HepG2 (cell line): ENCODE results near the gene DNTTIP2. TPM values are rescaled to one million over a fixed set of nuclear protein-coding genes. Genes with fewer than 3 reads are reported as not detected.
A peak's percentile ranks its signal among the peaks of the same experiment; 100 is the strongest.

Experiments
- AKNA ChIP-seq: sonication (generic); formaldehyde crosslinking; IDR thresholded peaks from 2 replicates; pipeline ENCODE4 v1.4.0; 2020; ENCODE audit warnings: missing genetic modification reagents, borderline replicate concordance
- BCLAF1 ChIP-seq: fragments of 450-650 bp; IDR thresholded peaks from 2 replicates; pipeline ENCODE4 v1.6.1; 2017; ENCODE audit warnings: mild to moderate bottlenecking
- CSRNP2 ChIP-seq: sonication (generic); formaldehyde crosslinking; conservative IDR thresholded peaks from 2 replicates; pipeline ENCODE4 v1.8.0; 2022; ENCODE audit warnings: low read depth, missing genetic modification reagents
- DPF2 ChIP-seq: sonication (generic); formaldehyde crosslinking; IDR thresholded peaks from 2 replicates; pipeline ENCODE4 v1.4.0; 2020; ENCODE audit warnings: mild to moderate bottlenecking, low read depth, missing genetic modification reagents, borderline replicate concordance
- FOXC1 ChIP-seq: sonication (generic); formaldehyde crosslinking; IDR thresholded peaks from 2 replicates; pipeline ENCODE4 v1.8.0; 2022; ENCODE audit warnings: mild to moderate bottlenecking, missing genetic modification reagents, borderline replicate concordance
- FOXO4 ChIP-seq: sonication (generic); formaldehyde crosslinking; conservative IDR thresholded peaks from 2 replicates; pipeline ENCODE4 v1.8.1; 2023; ENCODE audit warnings: missing genetic modification reagents
- HOXA7 ChIP-seq: sonication (generic); formaldehyde crosslinking; IDR thresholded peaks from 2 replicates; pipeline ENCODE4 v1.8.1; 2022; ENCODE audit warnings: mild to moderate bottlenecking, missing genetic modification reagents, moderate library complexity
- ISX ChIP-seq: sonication (generic); formaldehyde crosslinking; conservative IDR thresholded peaks from 2 replicates; pipeline ENCODE4 v1.5.0; 2020; ENCODE audit warnings: missing genetic modification reagents
- JARID2 ChIP-seq: sonication (generic); formaldehyde crosslinking; IDR thresholded peaks from 2 replicates; pipeline ENCODE4 v1.8.1; 2023; ENCODE audit warnings: missing genetic modification reagents, inconsistent platforms; ENCODE audit not compliant: insufficient replicate concordance
- KMT2B ChIP-seq: IDR thresholded peaks from 2 replicates; pipeline ENCODE4 v1.6.1; 2016; ENCODE audit warnings: missing genetic modification reagents, missing compliant biosample characterization
- MED8 ChIP-seq: sonication (generic); formaldehyde crosslinking; IDR thresholded peaks from 2 replicates; pipeline ENCODE4 v1.8.1; 2023; ENCODE audit warnings: mild to moderate bottlenecking, missing genetic modification reagents; ENCODE audit not compliant: insufficient replicate concordance
- PHF8 ChIP-seq: sonication (generic); formaldehyde crosslinking; IDR thresholded peaks from 2 replicates; pipeline ENCODE4 v1.5.0; 2020; ENCODE audit warnings: missing genetic modification reagents
- YEATS2 ChIP-seq: sonication (generic); formaldehyde crosslinking; IDR thresholded peaks from 2 replicates; pipeline ENCODE4 v1.4.0; 2020; ENCODE audit warnings: missing genetic modification reagents, borderline replicate concordance
- ZBTB21 ChIP-seq: sonication (generic); formaldehyde crosslinking; IDR thresholded peaks from 2 replicates; pipeline ENCODE4 v1.4.0; 2020; ENCODE audit warnings: missing genetic modification reagents
- ZFP36 ChIP-seq: fragments of 150-350 bp; IDR thresholded peaks from 2 replicates; pipeline ENCODE4 v1.6.1; 2018; ENCODE audit warnings: borderline replicate concordance, low read length, low read depth; ENCODE audit not compliant: partially characterized antibody
- ZNF619 ChIP-seq: sonication (generic); formaldehyde crosslinking; IDR thresholded peaks from 2 replicates; pipeline ENCODE4 v1.4.0; 2020; ENCODE audit warnings: mild to moderate bottlenecking, missing genetic modification reagents
- ZNF740 ChIP-seq: sonication (generic); formaldehyde crosslinking; IDR thresholded peaks from 2 replicates; pipeline ENCODE4 v1.4.0; 2020; ENCODE audit warnings: missing genetic modification reagents
- ZSCAN30 ChIP-seq: sonication (generic); formaldehyde crosslinking; IDR thresholded peaks from 2 replicates; pipeline ENCODE4 v1.5.0; 2020; ENCODE audit warnings: mild to moderate bottlenecking, missing genetic modification reagents
- polyA plus RNA-seq, 8 experiments: library from polyadenylated mRNA; depleted of rRNA in 3 of 8; stranded (reverse) in 7 of 8; unstranded in 1 of 8; fragments of >200 nt; fragmentation: Illumina TruSeq in 4 of 8; extraction: Trizol in 4 of 8; gene quantifications; 2 replicates each; pipeline versions ENCODE4 v1.2.1 to v1.2.3, GENCODE V29; 2011 to 2016; ENCODE audit warnings: low read depth in 4 of 8, missing spikeins in 1 of 8, mixed read lengths in 1 of 8; ENCODE audit not compliant: insufficient read depth in 1 of 8
- total RNA-seq, 5 experiments: library from RNA; depleted of rRNA; stranded (reverse); fragments of >200 nt; fragmentation: Illumina TruSeq; extraction: Trizol; gene quantifications; 2 replicates each; pipeline ENCODE4 v1.2.3, GENCODE V29; 2016; ENCODE audit warnings: low read depth in 1 of 5

DNTTIP2 gene
- total and polyA plus RNA-seq, 2 of the 13 experiments (the other 11 are each of a cell fraction or from before 2014, with no cell fraction given): 11.4 to 63.3 TPM

- no peak for TF ChIP-seq BCLAF1
- TF ChIP-seq ISX: no peak; the same call in 1 of the 2 replicates
- no peak for TF ChIP-seq HOXA7 (CRISPR knock-in tag)
- peak; percentile 75; the same call in 1 of the 2 replicates for TF ChIP-seq KMT2B (CRISPR knock-in tag)
- TF ChIP-seq ZBTB21 (CRISPR knock-in tag): no peak
- no peak for TF ChIP-seq YEATS2
- TF ChIP-seq FOXO4: peak; percentile 17; the same call in 1 of the 2 replicates
- TF ChIP-seq ZNF740: no peak
- no peak for TF ChIP-seq MED8 (CRISPR knock-in tag)
- no peak for TF ChIP-seq ZFP36
- no peak for TF ChIP-seq ZNF619 (CRISPR knock-in tag)
- no peak for TF ChIP-seq CSRNP2 (CRISPR knock-in tag)
- no peak for TF ChIP-seq FOXC1 (CRISPR knock-in tag)
- TF ChIP-seq JARID2 (CRISPR knock-in tag): no peak
- TF ChIP-seq ZSCAN30 (CRISPR knock-in tag): no peak
- TF ChIP-seq PHF8: peak; percentile 64
- TF ChIP-seq DPF2: no peak
- TF ChIP-seq AKNA (CRISPR knock-in tag): no peak; the same call in 1 of the 2 replicates
These were observed 32.6 kb downstream of the DNTTIP2 start (continued) for GRCh38 chr1:93846206-93846991.
